GM18520 (cell line): ENCODE data around the gene DMGDH.

Source experiments
- ATAC-seq: cut with Tn5 transposase; IDR thresholded peaks from one replicate; pipeline ENCODE4 v1.9.1; 2021; ENCODE audit not compliant: unreplicated experiment

Gene DMGDH

GRCh38 chr5:78979909-78980308 is 89.6 kb downstream of the DMGDH start:
- ATAC-seq: no peak

GRCh38 chr5:78979117-78979742 is 90.2 kb downstream of the DMGDH start:
- ATAC-seq: no peak

- no peak for ATAC-seq
These were observed 94.4 kb downstream of the DMGDH start for GRCh38 chr5:78975035-78975434.

- ATAC-seq: no peak
These were observed 94.9 kb downstream of the DMGDH start for GRCh38 chr5:78974601-78975000.

- ATAC-seq: no peak
These were observed 95.5 kb downstream of the DMGDH start for GRCh38 chr5:78974011-78974410.

- no peak for ATAC-seq
These were observed 96.6 kb downstream of the DMGDH start for GRCh38 chr5:78972654-78973428.

GRCh38 chr5:78971998-78972397 is 97.5 kb downstream of the DMGDH start:
- no peak for ATAC-seq

GRCh38 chr5:78968781-78969180 is 100.7 kb downstream of the DMGDH start:
- ATAC-seq: no peak

- ATAC-seq: no peak
These were observed 104.6 kb downstream of the DMGDH start for GRCh38 chr5:78964889-78965288.

- ATAC-seq: no peak
These were observed 107.7 kb downstream of the DMGDH start for GRCh38 chr5:78961743-78962142.

- no peak for ATAC-seq
These were observed 109.7 kb downstream of the DMGDH start for GRCh38 chr5:78959767-78960166.

- ATAC-seq: no peak
These were observed 110.6 kb downstream of the DMGDH start for GRCh38 chr5:78958672-78959445.

GRCh38 chr5:78956901-78957300 is 112.6 kb downstream of the DMGDH start:
- ATAC-seq: no peak

GRCh38 chr5:78953092-78953800 is 116.2 kb downstream of the DMGDH start:
- peak; percentile 75 for ATAC-seq
